RCC 7860 (cell line): ENCODE data around the gene COL11A1.
"Not testable (repeated sequence)": the region's sequence is repeated elsewhere in the genome, so short reads cannot be mapped to it uniquely, and the experiment has no call there.

Experiments used
- DNase-seq: peaks from one replicate; pipeline ENCODE4 v3.0.0-alpha.2; 2015; ENCODE audit warnings: low spot score
- FAIRE-seq: peaks from 2 replicates; lab custom pipeline; 2012; peaks lifted over from hg19 to GRCh38; lab: Jason Lieb, UNC

Gene COL11A1

GRCh38 chr1:102933362-102933761 is 175.0 kb downstream of the COL11A1 start:
- FAIRE-seq, DNase-seq: not testable (repeated sequence)

GRCh38 chr1:102919659-102920058 is 188.7 kb downstream of the COL11A1 start:
- DNase-seq = no peak

GRCh38 chr1:102901996-102902395 is 206.3 kb downstream of the COL11A1 start:
- DNase-seq (no peak), FAIRE-seq (no peak)

More at GRCh38 chr1:102919659-102920058, 188.7 kb downstream of the COL11A1 start:
- FAIRE-seq = no peak

- no peak for DNase-seq
- FAIRE-seq = no peak
These were observed 208.4 kb downstream of the COL11A1 start for GRCh38 chr1:102899935-102900334.

GRCh38 chr1:102897557-102897956 is 210.8 kb downstream of the COL11A1 start:
- no peak for FAIRE-seq
- peak; percentile 9 for DNase-seq

- DNase-seq = no peak
- no peak for FAIRE-seq
These were observed 211.6 kb downstream of the COL11A1 start for GRCh38 chr1:102896771-102897170.

- no peak for DNase-seq
- no peak for FAIRE-seq
These were observed 212.0 kb downstream of the COL11A1 start for GRCh38 chr1:102896286-102896685.

GRCh38 chr1:102891868-102892625 is 216.3 kb downstream of the COL11A1 start:
- FAIRE-seq (peak; percentile 14), DNase-seq (no peak)

GRCh38 chr1:102886638-102887037 is 221.7 kb downstream of the COL11A1 start:
- DNase-seq (no peak), FAIRE-seq (no peak)

GRCh38 chr1:102884238-102884637 is 224.1 kb downstream of the COL11A1 start:
- no peak for DNase-seq
- FAIRE-seq = no peak

GRCh38 chr1:102879439-102879993 is 228.8 kb downstream of the COL11A1 start:
- FAIRE-seq (peak; percentile 73), DNase-seq (peak; percentile 87)

- no peak for FAIRE-seq
- DNase-seq = no peak
These were observed 232.6 kb downstream of the COL11A1 start for GRCh38 chr1:102875756-102876155.

GRCh38 chr1:102872526-102872925 is 235.8 kb downstream of the COL11A1 start:
- no peak for FAIRE-seq
- no peak for DNase-seq

GRCh38 chr1:102872097-102872496 is 236.2 kb downstream of the COL11A1 start:
- DNase-seq (no peak), FAIRE-seq (no peak)

GRCh38 chr1:102863704-102864103 is 244.6 kb downstream of the COL11A1 start:
- no peak for FAIRE-seq

GRCh38 chr1:102861247-102861646 is 247.1 kb downstream of the COL11A1 start:
- FAIRE-seq (no peak), DNase-seq (no peak)

More at GRCh38 chr1:102863704-102864103, 244.6 kb downstream of the COL11A1 start:
- no peak for DNase-seq

- FAIRE-seq = no peak
- no peak for DNase-seq
These were observed 249.6 kb downstream of the COL11A1 start for GRCh38 chr1:102858695-102859094.

- FAIRE-seq (no peak), DNase-seq (no peak)
These were observed 251.1 kb downstream of the COL11A1 start for GRCh38 chr1:102857251-102857650.

- no peak for FAIRE-seq
- no peak for DNase-seq
These were observed 254.6 kb downstream of the COL11A1 start for GRCh38 chr1:102853701-102854187.

- DNase-seq = no peak
- FAIRE-seq = no peak
These were observed 255.2 kb downstream of the COL11A1 start for GRCh38 chr1:102853136-102853535.

- FAIRE-seq = no peak
These were observed 255.7 kb downstream of the COL11A1 start for GRCh38 chr1:102852613-102853012.

GRCh38 chr1:102851616-102852015 is 256.7 kb downstream of the COL11A1 start:
- DNase-seq (no peak), FAIRE-seq (no peak)

More at GRCh38 chr1:102852613-102853012, 255.7 kb downstream of the COL11A1 start:
- DNase-seq = no peak
